HG03432 (cell line): Measurements from ENCODE around the gene RBCK1.
"Not testable (repeated sequence)": the region's sequence is repeated elsewhere in the genome, so short reads cannot be mapped to it uniquely, and the experiment has no call there.

Experiments used
- ATAC-seq: cut with Tn5 transposase; IDR thresholded peaks from one replicate; pipeline ENCODE4 v1.9.1; 2021; ENCODE audit warnings: mild to moderate bottlenecking, moderate library complexity; ENCODE audit not compliant: unreplicated experiment

Gene RBCK1

GRCh38 chr20:462199-462991 is 54.3 kb downstream of the RBCK1 start, which contains the start of gene TBC1D20:
Gene TBC1D20, minus strand, starts transcription at chr20:462533. Its CDS starts 128 bp downstream, at chr20:462405.
- ATAC-seq: peak; percentile 94

- no peak for ATAC-seq
Observed at GRCh38 chr20:467755-468154, 59.7 kb downstream of the RBCK1 start.

GRCh38 chr20:469746-470490 is 61.8 kb downstream of the RBCK1 start:
- no peak for ATAC-seq

GRCh38 chr20:472137-472846 is 64.2 kb downstream of the RBCK1 start:
- no peak for ATAC-seq

GRCh38 chr20:472889-473292 is 64.8 kb downstream of the RBCK1 start:
- ATAC-seq: no peak

DNA sequence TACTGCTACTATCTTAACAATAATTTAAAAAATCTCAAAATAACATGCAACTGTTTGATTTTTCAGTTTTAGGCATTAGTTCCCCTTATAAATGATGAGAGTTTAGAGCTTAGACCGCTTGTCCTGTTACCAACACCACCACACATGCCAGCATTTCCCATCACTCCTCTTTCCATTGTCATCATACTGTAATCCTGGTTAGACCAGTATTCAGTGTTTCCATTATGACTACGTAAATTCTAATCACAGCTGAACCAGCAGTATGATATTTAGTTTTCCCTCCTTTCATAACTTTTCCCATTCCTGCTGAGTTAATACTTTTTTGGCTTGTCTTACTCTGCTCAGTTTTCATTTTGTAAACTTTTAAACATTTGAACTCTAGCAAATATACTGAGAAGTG is 66.5 kb downstream of the RBCK1 start:
- ATAC-seq: no peak

GRCh38 chr20:475463-476357 is 67.6 kb downstream of the RBCK1 start:
- no peak for ATAC-seq

GRCh38 chr20:476561-477249 is 68.6 kb downstream of the RBCK1 start:
- not testable (repeated sequence) for ATAC-seq

GRCh38 chr20:478010-478948 is 70.2 kb downstream of the RBCK1 start:
- no peak for ATAC-seq

DNA sequence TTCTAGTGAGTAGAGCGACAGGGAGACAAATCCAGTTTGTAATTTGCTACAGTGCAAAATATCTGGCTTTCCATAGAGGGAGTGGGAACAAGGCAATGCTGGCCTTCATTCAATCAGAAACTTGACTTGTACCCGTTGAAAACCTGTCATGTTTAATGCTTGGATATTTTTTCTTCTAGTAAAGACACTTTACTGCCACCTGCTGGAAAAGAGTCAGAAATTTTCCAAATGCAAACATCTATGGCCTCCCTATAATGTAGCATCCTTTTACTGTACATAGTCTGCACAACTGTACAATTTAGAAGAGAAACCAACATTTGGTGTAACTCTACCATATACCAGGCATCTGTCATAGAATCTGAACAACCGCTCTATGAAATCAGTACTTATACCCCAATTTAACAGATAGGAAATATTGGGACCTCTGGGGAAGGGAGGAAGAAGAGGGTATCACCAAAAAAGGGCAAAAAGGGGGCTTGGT is 70.9 kb downstream of the RBCK1 start:
- no peak for ATAC-seq

- no peak for ATAC-seq
Observed at GRCh38 chr20:479487-479886, 71.4 kb downstream of the RBCK1 start.

DNA sequence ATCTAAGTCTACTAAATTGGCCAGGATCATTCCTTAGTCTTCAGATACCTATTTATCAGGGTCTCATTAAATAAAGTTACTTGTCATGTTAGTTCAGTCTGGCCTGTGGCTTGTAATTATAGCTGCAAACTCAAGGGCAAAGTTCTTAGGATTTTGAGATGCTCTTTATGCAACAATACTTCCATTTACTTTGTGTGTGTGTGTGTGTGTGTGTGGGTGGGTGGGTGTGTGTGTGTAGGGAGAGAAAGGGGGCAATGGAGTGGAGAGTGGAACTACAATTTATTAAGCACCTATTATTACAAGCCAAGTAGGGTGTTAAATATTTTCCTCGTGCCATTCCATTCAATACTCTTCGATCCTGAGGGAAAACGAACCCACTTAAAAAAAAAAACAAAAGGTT is 71.9 kb downstream of the RBCK1 start:
- ATAC-seq: no peak

DNA sequence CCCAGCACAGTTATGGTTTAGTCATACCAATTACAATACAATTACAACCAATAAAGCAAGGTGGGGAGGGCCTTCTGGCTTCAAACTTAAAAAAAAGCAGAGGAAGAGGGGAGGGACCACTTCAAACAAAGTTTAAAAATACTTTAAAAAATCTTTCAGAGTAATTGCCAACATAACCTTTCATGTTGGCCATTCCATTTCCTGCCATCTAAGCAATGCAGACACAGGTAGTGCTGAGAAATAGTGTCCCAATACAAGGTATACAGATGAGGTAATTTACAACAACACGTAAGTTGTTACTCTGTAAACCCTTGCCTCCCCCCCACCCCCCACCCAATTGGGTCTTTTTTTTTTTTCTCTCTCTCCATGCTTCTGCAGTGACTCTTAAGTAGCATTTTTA is 73.1 kb downstream of the RBCK1 start:
- no peak for ATAC-seq
